Nephron progenitor cell (in vitro differentiated cells): ENCODE results near the gene TICAM2.

Experiments
- DNase-seq: peaks from one replicate; pipeline ENCODE4 v3.0.0; 2021
- H3K27ac Mint-ChIP-seq: 2 replicates; pipeline ENCODE4 v1.8.0; 2021; ENCODE audit warnings: mild to moderate bottlenecking, moderate library complexity, mixed read lengths
- H3K27me3 Mint-ChIP-seq: 2 replicates; pipeline ENCODE4 v1.8.0; 2021; ENCODE audit warnings: mild to moderate bottlenecking, low read depth, mixed read lengths; ENCODE audit not compliant: poor library complexity
- H3K36me3 Mint-ChIP-seq: 2 replicates; pipeline ENCODE4 v1.8.0; 2021; ENCODE audit warnings: low read depth, mixed read lengths
- H3K4me1 Mint-ChIP-seq: 2 replicates; pipeline ENCODE4 v1.8.0; 2021; ENCODE audit warnings: mixed read lengths
- H3K4me3 Mint-ChIP-seq: 2 replicates; pipeline ENCODE4 v1.8.0; 2021; ENCODE audit warnings: mild to moderate bottlenecking, moderate library complexity, mixed read lengths
- H3K9me3 Mint-ChIP-seq: 2 replicates; pipeline ENCODE4 v1.8.0; 2021; ENCODE audit warnings: mild to moderate bottlenecking, moderate library complexity, mixed read lengths
- TF ChIP-seq, protein P1 (sequence below): fragments of 200-600 bp; sonication (generic); IDR thresholded peaks from 2 replicates; pipeline ENCODE4 v1.5.0; 2021; ENCODE audit warnings: antibody characterized with exemption

The TICAM2 gene

DNA sequence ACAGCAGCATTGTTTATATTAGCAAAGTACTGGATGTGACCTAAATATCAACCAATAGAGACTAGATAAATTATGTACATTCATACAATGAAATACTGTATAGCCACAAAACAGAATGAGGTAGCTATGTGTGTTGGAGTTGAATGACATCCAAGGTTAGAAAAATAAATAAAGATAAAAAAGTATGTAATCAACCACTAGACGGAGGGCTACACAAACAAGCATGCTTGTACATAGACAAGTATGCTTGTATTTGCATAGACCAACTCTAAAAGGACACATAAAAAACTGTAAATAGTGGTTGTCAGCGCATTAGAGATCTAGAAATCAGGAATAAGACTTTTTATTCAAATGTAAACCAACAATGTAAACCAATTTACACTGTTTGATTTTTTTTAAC, 60.7 kb downstream of the TICAM2 start:
- TF ChIP-seq, protein P1, sequence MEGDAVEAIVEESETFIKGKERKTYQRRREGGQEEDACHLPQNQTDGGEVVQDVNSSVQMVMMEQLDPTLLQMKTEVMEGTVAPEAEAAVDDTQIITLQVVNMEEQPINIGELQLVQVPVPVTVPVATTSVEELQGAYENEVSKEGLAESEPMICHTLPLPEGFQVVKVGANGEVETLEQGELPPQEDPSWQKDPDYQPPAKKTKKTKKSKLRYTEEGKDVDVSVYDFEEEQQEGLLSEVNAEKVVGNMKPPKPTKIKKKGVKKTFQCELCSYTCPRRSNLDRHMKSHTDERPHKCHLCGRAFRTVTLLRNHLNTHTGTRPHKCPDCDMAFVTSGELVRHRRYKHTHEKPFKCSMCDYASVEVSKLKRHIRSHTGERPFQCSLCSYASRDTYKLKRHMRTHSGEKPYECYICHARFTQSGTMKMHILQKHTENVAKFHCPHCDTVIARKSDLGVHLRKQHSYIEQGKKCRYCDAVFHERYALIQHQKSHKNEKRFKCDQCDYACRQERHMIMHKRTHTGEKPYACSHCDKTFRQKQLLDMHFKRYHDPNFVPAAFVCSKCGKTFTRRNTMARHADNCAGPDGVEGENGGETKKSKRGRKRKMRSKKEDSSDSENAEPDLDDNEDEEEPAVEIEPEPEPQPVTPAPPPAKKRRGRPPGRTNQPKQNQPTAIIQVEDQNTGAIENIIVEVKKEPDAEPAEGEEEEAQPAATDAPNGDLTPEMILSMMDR, result no peak
- peak overlapping the region; percentile 95 for H3K4me3 Mint-ChIP-seq
- no peak for DNase-seq
- H3K9me3 Mint-ChIP-seq, result peaks cover 34% of the 10 kb centered on the region
- peaks cover 58% of the 10 kb centered on the region for H3K36me3 Mint-ChIP-seq
- H3K4me1 Mint-ChIP-seq, result peaks cover 51% of the 10 kb centered on the region
- no peak overlapping the region for H3K27ac Mint-ChIP-seq
- H3K27me3 Mint-ChIP-seq, result no peaks in the 10 kb centered on the region

DNA sequence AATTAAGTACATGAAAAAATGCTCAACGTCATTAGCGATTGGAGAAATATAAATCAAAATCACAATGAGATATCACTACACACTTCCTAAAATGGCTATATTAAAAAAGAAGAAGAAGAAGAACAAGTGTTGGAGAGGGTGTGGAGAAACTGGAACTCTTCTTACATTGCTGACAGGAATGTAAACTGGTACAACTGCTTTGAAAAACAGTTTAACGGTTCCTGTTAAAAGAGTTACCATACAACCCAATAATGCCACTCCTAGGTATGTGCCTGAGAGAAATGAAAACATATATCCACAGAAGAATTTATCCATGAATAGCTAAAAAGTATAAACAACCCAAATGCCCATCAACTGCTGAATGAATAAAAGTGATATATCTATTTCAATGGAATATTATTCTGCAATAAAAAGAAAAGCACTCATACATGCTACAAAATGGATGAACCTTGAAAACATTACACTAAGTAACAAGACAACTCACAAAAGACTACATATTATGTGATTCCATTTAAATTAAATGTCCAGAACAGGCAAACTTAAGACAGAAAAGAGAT, 66.7 kb downstream of the TICAM2 start:
- peak overlapping the region; percentile 24 for H3K4me3 Mint-ChIP-seq
- no peaks in the 10 kb centered on the region for H3K27me3 Mint-ChIP-seq
- H3K9me3 Mint-ChIP-seq, result peaks cover 35% of the 10 kb centered on the region
- H3K36me3 Mint-ChIP-seq, result peaks cover 82% of the 10 kb centered on the region
- no peak for DNase-seq
- H3K27ac Mint-ChIP-seq, result no peak overlapping the region
- TF ChIP-seq, protein P1, result no peak
- peaks cover 28% of the 10 kb centered on the region for H3K4me1 Mint-ChIP-seq

DNA sequence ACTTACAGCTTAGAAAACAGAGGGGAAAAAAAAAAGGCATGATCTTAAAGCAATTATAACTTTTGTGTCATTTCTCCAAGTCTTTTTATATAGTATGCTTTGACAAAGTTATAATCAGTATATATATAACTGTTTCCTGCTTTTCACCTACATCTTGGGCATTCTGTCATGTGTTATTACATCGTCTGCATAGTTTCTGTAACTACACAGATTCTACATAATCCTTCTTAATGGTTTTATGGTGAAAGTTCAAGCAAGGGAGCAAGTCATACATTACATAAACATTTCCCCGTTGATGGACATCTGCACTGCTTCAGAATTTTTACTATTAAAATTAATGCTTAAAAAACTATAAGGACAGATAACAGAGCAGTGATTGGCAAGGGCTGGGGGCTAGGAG, 69.8 kb downstream of the TICAM2 start:
- Mint-ChIP-seq H3K4me1 (peaks cover 27% of the 10 kb centered on the region), H3K27me3 (no peaks in the 10 kb centered on the region), H3K27ac (no peak overlapping the region), H3K9me3 (peaks cover 22% of the 10 kb centered on the region), H3K36me3 (peaks cover 64% of the 10 kb centered on the region), H3K4me3 (no peak overlapping the region)
- DNase-seq, result no peak
- TF ChIP-seq, protein P1, result no peak

DNA sequence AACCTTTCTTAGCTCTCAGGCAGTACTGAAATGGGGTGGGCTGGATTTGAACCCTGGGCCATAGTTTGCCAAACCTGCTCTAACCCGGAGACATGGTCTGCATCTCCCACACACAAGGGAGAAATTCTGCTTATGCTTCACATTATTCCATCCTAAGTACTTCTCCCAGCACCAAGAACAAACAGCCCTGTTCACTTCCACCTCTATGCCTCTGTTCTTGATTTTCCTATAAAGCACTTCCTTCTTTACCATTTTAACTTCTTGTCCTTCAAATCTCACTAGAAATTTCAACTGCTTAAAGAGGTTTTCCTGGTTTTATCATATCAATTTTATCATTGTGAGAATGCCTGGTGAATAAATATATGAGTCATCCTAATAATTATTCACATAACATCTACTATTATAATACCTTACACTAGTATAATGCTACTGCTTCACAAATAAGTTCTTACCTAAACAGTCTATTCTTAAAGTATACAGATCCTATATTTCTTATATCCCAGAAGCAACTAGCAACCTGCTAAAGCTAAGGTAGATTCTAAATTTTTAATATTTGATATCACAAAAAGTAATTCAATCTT, 70.4 kb downstream of the TICAM2 start:
- peaks cover 16% of the 10 kb centered on the region for H3K9me3 Mint-ChIP-seq
- H3K4me1 Mint-ChIP-seq, result peaks cover 27% of the 10 kb centered on the region
- H3K27ac Mint-ChIP-seq, result no peak overlapping the region
- H3K36me3 Mint-ChIP-seq, result peaks cover 57% of the 10 kb centered on the region
- no peak for DNase-seq
- no peak overlapping the region for H3K4me3 Mint-ChIP-seq
- TF ChIP-seq, protein P1, result no peak
- no peaks in the 10 kb centered on the region for H3K27me3 Mint-ChIP-seq

DNA sequence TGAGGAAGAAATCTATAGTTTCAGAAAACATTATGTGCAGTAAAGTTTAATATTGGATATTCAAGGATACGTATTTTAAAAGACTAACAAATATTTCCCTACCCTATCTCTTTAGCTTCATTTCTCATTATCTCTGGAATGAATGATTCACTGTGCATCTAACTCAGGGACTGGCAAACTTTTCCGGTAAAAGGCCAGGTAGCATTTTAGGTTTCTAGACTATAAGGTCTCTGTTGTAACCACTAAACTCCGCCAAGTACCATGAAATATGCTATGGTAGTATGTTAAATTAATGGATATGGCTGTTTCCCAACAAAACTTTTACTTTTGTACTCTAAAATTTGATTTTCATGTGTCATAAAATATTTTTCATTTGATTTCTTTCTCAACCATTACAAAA, 70.9 kb downstream of the TICAM2 start:
- no peak overlapping the region for H3K27ac Mint-ChIP-seq
- no peak overlapping the region for H3K4me3 Mint-ChIP-seq
- H3K4me1 Mint-ChIP-seq, result peaks cover 27% of the 10 kb centered on the region
- no peaks in the 10 kb centered on the region for H3K27me3 Mint-ChIP-seq
- no peak for DNase-seq
- H3K36me3 Mint-ChIP-seq, result peaks cover 52% of the 10 kb centered on the region
- TF ChIP-seq, protein P1, result no peak
- H3K9me3 Mint-ChIP-seq, result peaks cover 11% of the 10 kb centered on the region

DNA sequence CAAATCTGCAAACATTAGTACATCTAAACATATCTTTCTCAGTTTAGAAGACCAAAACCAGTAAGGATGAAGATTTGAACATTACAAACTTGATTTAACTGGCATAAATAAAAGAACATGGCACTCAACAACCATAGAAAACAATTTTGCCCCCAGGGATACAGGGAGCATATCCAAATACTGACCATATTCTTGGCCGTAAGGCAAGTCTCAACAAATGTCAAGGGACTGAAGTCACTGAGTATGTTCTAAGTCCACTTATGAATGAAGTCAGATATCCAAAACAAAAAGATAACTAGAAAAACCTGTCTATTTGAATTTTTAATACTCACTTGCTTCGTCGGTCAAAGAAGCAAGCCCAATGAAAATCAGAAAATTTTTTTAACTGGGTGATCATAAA, 71.9 kb downstream of the TICAM2 start:
- H3K4me3 Mint-ChIP-seq, result no peak overlapping the region

More for the DNA sequence above, 71.9 kb downstream of the TICAM2 start:
- H3K4me1 Mint-ChIP-seq, result peaks cover 27% of the 10 kb centered on the region
- H3K27ac Mint-ChIP-seq, result no peak overlapping the region
- H3K27me3 Mint-ChIP-seq, result no peaks in the 10 kb centered on the region
- H3K36me3 Mint-ChIP-seq, result peaks cover 45% of the 10 kb centered on the region
- peaks cover 4% of the 10 kb centered on the region for H3K9me3 Mint-ChIP-seq
- no peak for DNase-seq
- TF ChIP-seq, protein P1, result no peak
